ENCODE measurements around the gene OR8G1.
"Not testable (repeated sequence)": the region's sequence is repeated elsewhere in the genome, so short reads cannot be mapped to it uniquely, and the experiment has no call there.

OR8G1 gene, protein sequence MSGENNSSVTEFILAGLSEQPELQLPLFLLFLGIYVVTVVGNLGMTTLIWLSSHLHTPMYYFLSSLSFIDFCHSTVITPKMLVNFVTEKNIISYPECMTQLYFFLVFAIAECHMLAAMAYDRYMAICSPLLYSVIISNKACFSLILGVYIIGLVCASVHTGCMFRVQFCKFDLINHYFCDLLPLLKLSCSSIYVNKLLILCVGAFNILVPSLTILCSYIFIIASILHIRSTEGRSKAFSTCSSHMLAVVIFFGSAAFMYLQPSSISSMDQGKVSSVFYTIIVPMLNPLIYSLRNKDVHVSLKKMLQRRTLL

GRCh38 chr11:124240621-124241397 lies at the start of gene OR8G1:
TSS of gene OR8G1 (plus strand) at chr11:124241095. CDS start at chr11:124249676, 8,581 bp downstream.
- DNase-seq (ENCODE audit: low spot score), result no peak

GRCh38 chr11:124193221-124194010 lies 47.5 kb upstream of the OR8G1 start:
- no peak for DNase-seq (ENCODE audit: low spot score)

DNA sequence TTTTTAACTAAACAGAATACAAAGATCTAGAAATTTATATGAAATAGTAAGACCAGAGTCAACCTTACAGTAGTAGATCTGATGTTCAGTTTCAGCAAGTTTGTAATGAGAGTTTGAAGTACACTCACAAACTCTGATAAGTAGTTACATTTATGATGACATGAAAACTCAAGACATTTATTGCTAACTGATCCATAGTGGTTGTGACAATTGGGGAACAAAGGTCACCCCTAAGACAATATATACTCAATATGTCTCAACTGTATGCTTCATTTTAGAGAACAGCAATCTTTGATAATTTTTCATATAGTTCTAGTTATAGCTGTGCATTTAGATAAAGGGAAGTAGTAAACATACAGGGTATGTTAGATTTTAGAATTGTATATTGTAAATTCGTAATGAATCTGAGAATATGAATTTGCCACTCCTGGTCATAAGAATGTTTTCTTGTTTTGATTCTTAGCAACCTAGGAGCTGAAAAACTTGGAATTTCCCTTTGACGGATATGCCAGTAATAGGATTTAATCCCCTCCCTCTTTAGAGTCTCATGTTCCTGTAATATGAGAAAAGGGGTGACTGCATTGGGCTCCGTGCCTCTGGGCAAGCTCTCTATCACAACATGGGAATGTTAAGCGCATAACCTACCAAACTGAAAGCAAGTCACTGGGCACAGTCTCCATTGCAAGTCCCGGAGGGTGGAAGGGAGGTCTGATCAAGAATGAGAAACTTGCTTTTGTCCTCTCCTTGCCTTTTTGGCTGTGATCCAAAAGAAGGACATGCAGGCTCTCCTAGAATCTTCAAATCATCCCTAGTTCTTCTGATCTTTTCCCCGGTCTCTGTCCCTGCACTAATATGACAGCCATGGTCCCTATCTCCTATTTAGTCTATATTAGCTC lies 46.4 kb upstream of the OR8G1 start:
- no peak for DNase-seq (ENCODE audit: low spot score)

GRCh38 chr11:124195189-124195734 lies 45.6 kb upstream of the OR8G1 start:
- peak; percentile 57 for DNase-seq (ENCODE audit: low spot score)

DNA sequence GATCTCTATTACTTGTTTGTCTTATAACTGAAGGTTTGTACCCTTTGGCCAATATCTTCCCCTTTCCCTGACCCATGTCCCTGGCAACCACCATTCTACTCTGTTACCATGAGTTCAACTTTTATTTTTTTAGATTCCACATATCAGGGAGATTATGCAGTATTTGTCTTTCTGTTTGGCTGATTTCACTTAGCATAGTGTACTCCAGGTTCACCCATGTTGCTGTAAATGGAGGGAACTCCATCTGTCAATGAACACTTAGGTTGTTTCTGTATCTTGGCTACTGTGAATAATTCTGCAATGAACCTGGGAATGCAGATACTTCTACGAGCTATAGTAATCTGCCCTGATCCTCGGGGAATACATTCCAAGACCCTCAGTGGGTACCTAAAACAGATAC lies 42.9 kb upstream of the OR8G1 start:
- no peak for DNase-seq (ENCODE audit: low spot score)

- DNase-seq (ENCODE audit: low spot score), result no peak
Observed at GRCh38 chr11:124198897-124199296, 42.0 kb upstream of the OR8G1 start.

- no peak for DNase-seq (ENCODE audit: low spot score)
Observed at GRCh38 chr11:124199702-124200101, 41.2 kb upstream of the OR8G1 start.

DNA sequence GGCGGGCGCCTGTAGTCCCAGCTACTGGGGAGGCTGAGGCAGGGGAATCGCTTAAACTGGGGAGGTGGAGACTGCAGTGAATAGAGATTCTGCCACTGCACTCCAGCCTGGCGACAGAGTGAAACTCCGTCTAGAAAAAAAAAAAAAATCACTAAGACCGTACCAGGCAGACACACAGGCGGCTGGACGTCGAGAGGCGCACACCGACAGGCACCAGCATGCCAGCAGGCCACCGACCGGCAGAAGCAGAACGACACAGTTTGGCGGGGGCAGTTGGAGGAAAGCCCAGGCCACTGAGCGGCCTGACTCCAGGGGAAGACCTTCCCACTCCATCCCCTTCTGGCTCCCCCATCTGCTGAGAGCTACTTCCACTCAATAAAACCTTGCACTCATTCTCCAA lies 40.2 kb upstream of the OR8G1 start:
- DNase-seq (ENCODE audit: low spot score), result no peak

GRCh38 chr11:124202951-124203350 lies 37.9 kb upstream of the OR8G1 start:
- no peak for DNase-seq (ENCODE audit: low spot score)

DNA sequence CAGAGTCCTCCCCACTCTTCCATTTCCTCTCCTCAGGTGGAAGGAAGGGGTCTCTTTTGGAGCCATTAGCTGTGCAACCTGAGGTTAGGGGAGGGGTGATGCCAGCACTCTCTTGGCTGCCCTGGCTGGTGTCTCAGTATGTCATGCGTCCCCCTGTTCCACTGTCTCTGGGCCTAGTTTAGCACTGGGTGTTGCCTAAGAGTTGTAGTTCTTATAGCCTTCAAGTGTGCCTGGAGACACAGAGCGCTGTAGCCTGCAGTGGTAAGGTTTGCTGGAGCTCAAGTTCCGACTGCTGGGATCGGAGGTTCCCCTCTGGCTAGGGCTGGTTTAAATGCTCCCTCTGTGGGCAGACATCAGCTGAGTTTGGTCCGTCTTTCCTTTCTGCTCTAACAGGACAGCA lies 36.9 kb upstream of the OR8G1 start:
- DNase-seq (ENCODE audit: low spot score), result no peak

- no peak for DNase-seq (ENCODE audit: low spot score)
Observed at GRCh38 chr11:124207102-124207792, 33.6 kb upstream of the OR8G1 start.

GRCh38 chr11:124209824-124210357 lies 31.0 kb upstream of the OR8G1 start:
- no peak for DNase-seq (ENCODE audit: low spot score)

GRCh38 chr11:124210421-124210820 lies 30.5 kb upstream of the OR8G1 start:
- no peak for DNase-seq (ENCODE audit: low spot score)

GRCh38 chr11:124211321-124211720 lies 29.6 kb upstream of the OR8G1 start:
- DNase-seq (ENCODE audit: low spot score), result no peak

- DNase-seq (ENCODE audit: low spot score), result no peak
Observed at GRCh38 chr11:124214027-124214426, 26.9 kb upstream of the OR8G1 start.

- DNase-seq (ENCODE audit: low spot score), result no peak
Observed at GRCh38 chr11:124219126-124219525, 21.8 kb upstream of the OR8G1 start.

DNA sequence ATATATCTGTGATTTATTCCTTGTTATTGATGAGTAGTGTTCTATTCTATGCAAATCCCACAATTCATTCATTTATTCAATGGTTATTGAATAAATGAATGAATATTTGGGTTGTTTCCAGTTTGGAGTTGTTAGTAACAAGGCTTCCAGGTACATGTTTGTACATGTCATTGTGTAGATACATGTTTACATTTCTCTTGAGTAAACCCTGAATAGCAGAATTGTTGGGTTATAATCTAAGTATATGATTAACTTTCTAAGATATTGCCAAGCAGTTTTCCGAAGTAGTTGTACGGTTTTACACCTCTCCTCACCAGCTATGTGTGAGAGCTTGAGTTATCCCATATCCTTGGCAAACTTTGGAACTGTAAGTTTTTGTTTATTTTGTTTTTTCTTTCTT lies 18.5 kb upstream of the OR8G1 start:
- DNase-seq (ENCODE audit: low spot score), result no peak

GRCh38 chr11:124224618-124225423 lies 16.1 kb upstream of the OR8G1 start:
- not testable (repeated sequence) for DNase-seq (ENCODE audit: low spot score)

GRCh38 chr11:124225471-124225870 lies 15.4 kb upstream of the OR8G1 start:
- DNase-seq (ENCODE audit: low spot score), result no peak

GRCh38 chr11:124233376-124233775 lies 7.5 kb upstream of the OR8G1 start:
- DNase-seq (ENCODE audit: low spot score), result peak; percentile 15

Data from HuH-7 (cell line).